Measurements from ENCODE around the gene UGT8. TPM values are rescaled to one million over a fixed set of nuclear protein-coding genes. Genes with fewer than 3 reads are reported as not detected.

Gene UGT8
- total RNA-seq, 1 experiment from 2014 or later: not detected

GRCh38 chr4:114684462-114684861 is 85.9 kb downstream of the UGT8 start:
- no peak for DNase-seq
- Histone ChIP-seq H3K4me1 (ENCODE audit: low read length) (no peaks in the 10 kb centered on the region), H4K20me1 (ENCODE audit: insufficient read depth, low read depth, low read length) (no peaks in the 10 kb centered on the region), H3K9ac (ENCODE audit: low read length) (no peak overlapping the region), H3K27ac (ENCODE audit: low read length) (no peak overlapping the region), H3K4me2 (ENCODE audit: low read depth, low read length, poor library complexity, severe bottlenecking) (no peak overlapping the region), H3K4me3 (ENCODE audit: low read length) (no peak overlapping the region), H3K79me2 (ENCODE audit: low read length) (no peaks in the 10 kb centered on the region), H2AFZ (ENCODE audit: low read length) (no peak overlapping the region), H3K9me2 (replicated peaks; ENCODE audit: insufficient read depth, low read length) (no peaks in the 10 kb centered on the region), H3K27me3 (ENCODE audit: low read length) (no peaks in the 10 kb centered on the region; the same call in 1 of the 2 replicates), H3K36me3 (ENCODE audit: insufficient read depth, low read length) (no peaks in the 10 kb centered on the region), H3K9me3 (ENCODE audit: low read length) (no peaks in the 10 kb centered on the region)

GRCh38 chr4:114688059-114688458 is 89.5 kb downstream of the UGT8 start:
- H3K4me1 ChIP-seq (ENCODE audit: low read length): no peaks in the 10 kb centered on the region
- no peaks in the 10 kb centered on the region for H3K9me3 ChIP-seq (ENCODE audit: low read length)
- H3K4me3 ChIP-seq (ENCODE audit: low read length): no peak overlapping the region
- no peaks in the 10 kb centered on the region for H3K9me2 ChIP-seq (replicated peaks; ENCODE audit: insufficient read depth, low read length)
- H3K4me2 ChIP-seq (ENCODE audit: low read depth, low read length, poor library complexity, severe bottlenecking): no peak overlapping the region
- H2AFZ ChIP-seq (ENCODE audit: low read length): no peak overlapping the region
- H3K27ac ChIP-seq (ENCODE audit: low read length): no peak overlapping the region
- H3K79me2 ChIP-seq (ENCODE audit: low read length): no peaks in the 10 kb centered on the region
- no peaks in the 10 kb centered on the region; the same call in 1 of the 2 replicates for H3K27me3 ChIP-seq (ENCODE audit: low read length)
- no peaks in the 10 kb centered on the region for H3K36me3 ChIP-seq (ENCODE audit: insufficient read depth, low read length)
- DNase-seq: no peak
- no peak overlapping the region for H3K9ac ChIP-seq (ENCODE audit: low read length)
- no peaks in the 10 kb centered on the region for H4K20me1 ChIP-seq (ENCODE audit: insufficient read depth, low read depth, low read length)

- no peak for DNase-seq
- Histone ChIP-seq H2AFZ (ENCODE audit: low read length) (no peak overlapping the region), H3K4me1 (ENCODE audit: low read length) (no peaks in the 10 kb centered on the region), H3K36me3 (ENCODE audit: insufficient read depth, low read length) (no peaks in the 10 kb centered on the region), H3K27me3 (ENCODE audit: low read length) (no peaks in the 10 kb centered on the region; the same call in 1 of the 2 replicates), H3K9ac (ENCODE audit: low read length) (no peak overlapping the region), H3K9me3 (ENCODE audit: low read length) (no peaks in the 10 kb centered on the region), H3K27ac (ENCODE audit: low read length) (no peak overlapping the region), H3K9me2 (replicated peaks; ENCODE audit: insufficient read depth, low read length) (no peaks in the 10 kb centered on the region), H4K20me1 (ENCODE audit: insufficient read depth, low read depth, low read length) (no peaks in the 10 kb centered on the region), H3K4me2 (ENCODE audit: low read depth, low read length, poor library complexity, severe bottlenecking) (no peak overlapping the region), H3K4me3 (ENCODE audit: low read length) (no peak overlapping the region), H3K79me2 (ENCODE audit: low read length) (no peaks in the 10 kb centered on the region)
Measured at GRCh38 chr4:114690571-114690970, 92.0 kb downstream of the UGT8 start.

GRCh38 chr4:114691865-114692264 is 93.3 kb downstream of the UGT8 start:
- H3K9me3 ChIP-seq (ENCODE audit: low read length): no peaks in the 10 kb centered on the region
- H4K20me1 ChIP-seq (ENCODE audit: insufficient read depth, low read depth, low read length): no peaks in the 10 kb centered on the region
- no peak for DNase-seq
- no peak overlapping the region for H3K4me3 ChIP-seq (ENCODE audit: low read length)
- H3K4me2 ChIP-seq (ENCODE audit: low read depth, low read length, poor library complexity, severe bottlenecking): no peak overlapping the region
- H2AFZ ChIP-seq (ENCODE audit: low read length): no peak overlapping the region
- no peaks in the 10 kb centered on the region for H3K36me3 ChIP-seq (ENCODE audit: insufficient read depth, low read length)
- no peak overlapping the region for H3K27ac ChIP-seq (ENCODE audit: low read length)
- H3K9ac ChIP-seq (ENCODE audit: low read length): no peak overlapping the region
- no peaks in the 10 kb centered on the region; the same call in 1 of the 2 replicates for H3K27me3 ChIP-seq (ENCODE audit: low read length)
- H3K4me1 ChIP-seq (ENCODE audit: low read length): no peaks in the 10 kb centered on the region
- no peaks in the 10 kb centered on the region for H3K79me2 ChIP-seq (ENCODE audit: low read length)
- H3K9me2 ChIP-seq (replicated peaks; ENCODE audit: insufficient read depth, low read length): no peaks in the 10 kb centered on the region

- no peak for DNase-seq
- H3K4me3 ChIP-seq (ENCODE audit: low read length): no peak overlapping the region
- no peaks in the 10 kb centered on the region for H3K9me2 ChIP-seq (replicated peaks; ENCODE audit: insufficient read depth, low read length)
- no peaks in the 10 kb centered on the region for H3K4me1 ChIP-seq (ENCODE audit: low read length)
- H3K27me3 ChIP-seq (ENCODE audit: low read length): no peaks in the 10 kb centered on the region
- H3K9ac ChIP-seq (ENCODE audit: low read length): no peak overlapping the region
- no peaks in the 10 kb centered on the region for H3K79me2 ChIP-seq (ENCODE audit: low read length)
- no peaks in the 10 kb centered on the region for H3K36me3 ChIP-seq (ENCODE audit: insufficient read depth, low read length)
- H3K27ac ChIP-seq (ENCODE audit: low read length): no peak overlapping the region
- no peak overlapping the region for H3K4me2 ChIP-seq (ENCODE audit: low read depth, low read length, poor library complexity, severe bottlenecking)
- no peak overlapping the region for H2AFZ ChIP-seq (ENCODE audit: low read length)
- no peaks in the 10 kb centered on the region for H4K20me1 ChIP-seq (ENCODE audit: insufficient read depth, low read depth, low read length)
- no peaks in the 10 kb centered on the region for H3K9me3 ChIP-seq (ENCODE audit: low read length)
Measured at GRCh38 chr4:114692958-114693357, 94.4 kb downstream of the UGT8 start.

GRCh38 chr4:114694770-114695169 is 96.2 kb downstream of the UGT8 start:
- no peaks in the 10 kb centered on the region for H3K36me3 ChIP-seq (ENCODE audit: insufficient read depth, low read length)
- H3K9ac ChIP-seq (ENCODE audit: low read length): no peak overlapping the region
- H3K79me2 ChIP-seq (ENCODE audit: low read length): no peaks in the 10 kb centered on the region
- H3K27me3 ChIP-seq (ENCODE audit: low read length): no peaks in the 10 kb centered on the region
- H3K4me1 ChIP-seq (ENCODE audit: low read length): no peaks in the 10 kb centered on the region
- peak; percentile 70 for DNase-seq
- H3K9me3 ChIP-seq (ENCODE audit: low read length): no peaks in the 10 kb centered on the region
- no peaks in the 10 kb centered on the region for H3K9me2 ChIP-seq (replicated peaks; ENCODE audit: insufficient read depth, low read length)
- no peak overlapping the region for H3K4me2 ChIP-seq (ENCODE audit: low read depth, low read length, poor library complexity, severe bottlenecking)
- H4K20me1 ChIP-seq (ENCODE audit: insufficient read depth, low read depth, low read length): no peaks in the 10 kb centered on the region
- no peak overlapping the region for H3K27ac ChIP-seq (ENCODE audit: low read length)
- no peak overlapping the region for H2AFZ ChIP-seq (ENCODE audit: low read length)
- H3K4me3 ChIP-seq (ENCODE audit: low read length): no peak overlapping the region

GRCh38 chr4:114698231-114698630 is 99.6 kb downstream of the UGT8 start:
- H3K9ac ChIP-seq (ENCODE audit: low read length): no peak overlapping the region

GRCh38 chr4:114701491-114701890 is 102.9 kb downstream of the UGT8 start:
- H3K4me3 ChIP-seq (ENCODE audit: low read length): no peak overlapping the region
- no peak overlapping the region for H3K27ac ChIP-seq (ENCODE audit: low read length)
- no peak for DNase-seq
- no peaks in the 10 kb centered on the region for H3K79me2 ChIP-seq (ENCODE audit: low read length)
- H2AFZ ChIP-seq (ENCODE audit: low read length): no peak overlapping the region
- no peaks in the 10 kb centered on the region for H4K20me1 ChIP-seq (ENCODE audit: insufficient read depth, low read depth, low read length)
- no peaks in the 10 kb centered on the region for H3K9me2 ChIP-seq (replicated peaks; ENCODE audit: insufficient read depth, low read length)
- no peak overlapping the region for H3K4me2 ChIP-seq (ENCODE audit: low read depth, low read length, poor library complexity, severe bottlenecking)
- H3K36me3 ChIP-seq (ENCODE audit: insufficient read depth, low read length): no peaks in the 10 kb centered on the region
- no peaks in the 10 kb centered on the region for H3K9me3 ChIP-seq (ENCODE audit: low read length)
- H3K4me1 ChIP-seq (ENCODE audit: low read length): no peaks in the 10 kb centered on the region
- no peak overlapping the region for H3K9ac ChIP-seq (ENCODE audit: low read length)
- no peaks in the 10 kb centered on the region for H3K27me3 ChIP-seq (ENCODE audit: low read length)

More at GRCh38 chr4:114698231-114698630, 99.6 kb downstream of the UGT8 start:
- no peaks in the 10 kb centered on the region for H3K4me1 ChIP-seq (ENCODE audit: low read length)
- no peaks in the 10 kb centered on the region for H3K9me2 ChIP-seq (replicated peaks; ENCODE audit: insufficient read depth, low read length)
- H3K9me3 ChIP-seq (ENCODE audit: low read length): no peaks in the 10 kb centered on the region
- no peak for DNase-seq
- no peak overlapping the region for H3K4me2 ChIP-seq (ENCODE audit: low read depth, low read length, poor library complexity, severe bottlenecking)
- H3K27me3 ChIP-seq (ENCODE audit: low read length): no peaks in the 10 kb centered on the region
- no peaks in the 10 kb centered on the region for H3K79me2 ChIP-seq (ENCODE audit: low read length)
- H3K4me3 ChIP-seq (ENCODE audit: low read length): no peak overlapping the region
- H3K27ac ChIP-seq (ENCODE audit: low read length): no peak overlapping the region
- no peaks in the 10 kb centered on the region for H4K20me1 ChIP-seq (ENCODE audit: insufficient read depth, low read depth, low read length)
- no peaks in the 10 kb centered on the region for H3K36me3 ChIP-seq (ENCODE audit: insufficient read depth, low read length)
- H2AFZ ChIP-seq (ENCODE audit: low read length): no peak overlapping the region

- H3K79me2 ChIP-seq (ENCODE audit: low read length): no peaks in the 10 kb centered on the region
- no peaks in the 10 kb centered on the region for H3K9me3 ChIP-seq (ENCODE audit: low read length)
- H3K4me2 ChIP-seq (ENCODE audit: low read depth, low read length, poor library complexity, severe bottlenecking): no peak overlapping the region
- H2AFZ ChIP-seq (ENCODE audit: low read length): no peak overlapping the region
- no peak overlapping the region for H3K4me3 ChIP-seq (ENCODE audit: low read length)
- no peak for DNase-seq
- H3K4me1 ChIP-seq (ENCODE audit: low read length): no peaks in the 10 kb centered on the region
- no peaks in the 10 kb centered on the region for H3K9me2 ChIP-seq (replicated peaks; ENCODE audit: insufficient read depth, low read length)
- no peaks in the 10 kb centered on the region for H3K36me3 ChIP-seq (ENCODE audit: insufficient read depth, low read length)
- H3K27me3 ChIP-seq (ENCODE audit: low read length): no peaks in the 10 kb centered on the region
- no peaks in the 10 kb centered on the region for H4K20me1 ChIP-seq (ENCODE audit: insufficient read depth, low read depth, low read length)
- H3K27ac ChIP-seq (ENCODE audit: low read length): no peak overlapping the region
- no peak overlapping the region for H3K9ac ChIP-seq (ENCODE audit: low read length)
Measured at GRCh38 chr4:114717432-114717831, 118.8 kb downstream of the UGT8 start.

Measured in Karpas-422 (cell line).